ENCODE results near the gene FRYL.
A peak's percentile ranks its signal among the peaks of the same experiment; 100 is the strongest.

Gene FRYL

GRCh38 chr4:48660347-48660746 is 119.7 kb downstream of the FRYL start:
- no peaks in the 10 kb centered on the region for H3K79me1 ChIP-seq (ENCODE audit: low read length)
- no peak overlapping the region for H2BK5ac ChIP-seq (ENCODE audit: low read depth, low read length, poor library complexity)
- no peak overlapping the region for H2AFZ ChIP-seq (ENCODE audit: insufficient read depth, low read length, poor library complexity)
- no peak overlapping the region for H2BK12ac ChIP-seq (ENCODE audit: low read length)
- no peaks in the 10 kb centered on the region for H3K27me3 ChIP-seq (ENCODE audit: insufficient read depth, low read length)
- no peak overlapping the region for H3K4ac ChIP-seq (ENCODE audit: low read depth, low read length)
- H3K4me3 ChIP-seq (ENCODE audit: low read depth, low read length): no peak overlapping the region
- H3K9ac ChIP-seq (ENCODE audit: low read length): no peak overlapping the region
- no peak overlapping the region for H4K91ac ChIP-seq (ENCODE audit: low read depth, low read length)
- no peak overlapping the region for H3K23ac ChIP-seq (ENCODE audit: low read length)
- DNase-seq: no peak
- H3K79me2 ChIP-seq (ENCODE audit: control insufficient read depth, insufficient read depth, low read length, poor library complexity): no peaks in the 10 kb centered on the region
- H3K9me3 ChIP-seq (ENCODE audit: insufficient read depth, low read depth, low read length): no peaks in the 10 kb centered on the region
- H3K27ac ChIP-seq (ENCODE audit: low read depth, low read length): no peak overlapping the region
- no peak overlapping the region for H3K4me2 ChIP-seq (ENCODE audit: low read length)
- no peak overlapping the region for H3K18ac ChIP-seq (ENCODE audit: low read length)
- H3K14ac ChIP-seq (ENCODE audit: low read length): no peak overlapping the region
- no peaks in the 10 kb centered on the region for H3K36me3 ChIP-seq (ENCODE audit: control insufficient read depth in 1 of 2, insufficient read depth in 2 of 2, low read length in 2 of 2)
- H3K4me1 ChIP-seq (ENCODE audit: control insufficient read depth in 1 of 2, insufficient read depth in 2 of 2, low read length in 2 of 2): no peaks in the 10 kb centered on the region
- H4K8ac ChIP-seq (ENCODE audit: low read depth, low read length): no peak overlapping the region
- H2AK5ac ChIP-seq (ENCODE audit: low read length): no peak overlapping the region
- no peak overlapping the region for H2BK120ac ChIP-seq (ENCODE audit: insufficient read depth, low read length, poor library complexity)
- no peak overlapping the region for H4K12ac ChIP-seq (ENCODE audit: low read depth, low read length)

GRCh38 chr4:48654015-48654664 is 125.9 kb downstream of the FRYL start:
- no peak overlapping the region for H3K4me2 ChIP-seq (ENCODE audit: low read length)
- H3K14ac ChIP-seq (ENCODE audit: low read length): no peak overlapping the region
- H4K12ac ChIP-seq (ENCODE audit: low read depth, low read length): no peak overlapping the region
- H3K36me3 ChIP-seq (ENCODE audit: control insufficient read depth in 1 of 2, insufficient read depth in 2 of 2, low read length in 2 of 2): no peaks in the 10 kb centered on the region
- H2BK5ac ChIP-seq (ENCODE audit: low read depth, low read length, poor library complexity): no peak overlapping the region
- DNase-seq: no peak
- no peak overlapping the region for H3K4ac ChIP-seq (ENCODE audit: low read depth, low read length)
- H4K8ac ChIP-seq (ENCODE audit: low read depth, low read length): no peak overlapping the region
- no peak overlapping the region for H4K91ac ChIP-seq (ENCODE audit: low read depth, low read length)
- H3K4me3 ChIP-seq (ENCODE audit: low read depth, low read length): no peak overlapping the region
- no peaks in the 10 kb centered on the region for H3K9me3 ChIP-seq (ENCODE audit: insufficient read depth, low read depth, low read length)
- no peak overlapping the region for H3K18ac ChIP-seq (ENCODE audit: low read length)
- no peaks in the 10 kb centered on the region for H3K27me3 ChIP-seq (ENCODE audit: insufficient read depth, low read length)
- no peak overlapping the region for H2BK120ac ChIP-seq (ENCODE audit: insufficient read depth, low read length, poor library complexity)
- no peaks in the 10 kb centered on the region for H3K79me2 ChIP-seq (ENCODE audit: control insufficient read depth, insufficient read depth, low read length, poor library complexity)
- WGBS (ENCODE audit: extremely low coverage, insufficient coverage, insufficient read length): no CpG with 5 or more reads among the region's 4 CpGs
- peaks cover 0 to 4% of the 10 kb centered on the region in 2 experiments for H3K4me1 ChIP-seq (ENCODE audit: control insufficient read depth in 1 of 2, insufficient read depth in 2 of 2, low read length in 2 of 2)
- no peak overlapping the region for H2BK12ac ChIP-seq (ENCODE audit: low read length)
- no peak overlapping the region for H2AK5ac ChIP-seq (ENCODE audit: low read length)
- H3K79me1 ChIP-seq (ENCODE audit: low read length): no peaks in the 10 kb centered on the region
- H2AFZ ChIP-seq (ENCODE audit: insufficient read depth, low read length, poor library complexity): no peak overlapping the region
- H3K9ac ChIP-seq (ENCODE audit: low read length): no peak overlapping the region
- H3K27ac ChIP-seq (ENCODE audit: low read depth, low read length): no peak overlapping the region
- no peak overlapping the region for H3K23ac ChIP-seq (ENCODE audit: low read length)

GRCh38 chr4:48653217-48654014 is 126.7 kb downstream of the FRYL start:
- Histone ChIP-seq H3K4me1 (ENCODE audit: control insufficient read depth in 1 of 2, insufficient read depth in 2 of 2, low read length in 2 of 2) (peaks cover 0 to 4% of the 10 kb centered on the region in 2 experiments), H3K27me3 (ENCODE audit: insufficient read depth, low read length) (no peaks in the 10 kb centered on the region), H4K12ac (ENCODE audit: low read depth, low read length) (peak overlapping the region; percentile 62), H2BK12ac (ENCODE audit: low read length) (no peak overlapping the region), H2AK5ac (ENCODE audit: low read length) (no peak overlapping the region), H3K79me2 (ENCODE audit: control insufficient read depth, insufficient read depth, low read length, poor library complexity) (no peaks in the 10 kb centered on the region), H3K36me3 (ENCODE audit: control insufficient read depth in 1 of 2, insufficient read depth in 2 of 2, low read length in 2 of 2) (no peaks in the 10 kb centered on the region), H3K79me1 (ENCODE audit: low read length) (no peaks in the 10 kb centered on the region), H3K9ac (ENCODE audit: low read length) (no peak overlapping the region), H4K91ac (ENCODE audit: low read depth, low read length) (no peak overlapping the region), H3K23ac (ENCODE audit: low read length) (no peak overlapping the region), H2BK120ac (ENCODE audit: insufficient read depth, low read length, poor library complexity) (no peak overlapping the region), H3K27ac (ENCODE audit: low read depth, low read length) (no peak overlapping the region), H2AFZ (ENCODE audit: insufficient read depth, low read length, poor library complexity) (no peak overlapping the region), H3K4ac (ENCODE audit: low read depth, low read length) (no peak overlapping the region), H2BK5ac (ENCODE audit: low read depth, low read length, poor library complexity) (no peak overlapping the region), H3K4me2 (ENCODE audit: low read length) (no peak overlapping the region), H3K4me3 (ENCODE audit: low read depth, low read length) (no peak overlapping the region), H4K8ac (ENCODE audit: low read depth, low read length) (no peak overlapping the region), H3K14ac (ENCODE audit: low read length) (no peak overlapping the region), H3K18ac (ENCODE audit: low read length) (no peak overlapping the region), H3K9me3 (ENCODE audit: insufficient read depth, low read depth, low read length) (no peaks in the 10 kb centered on the region)
- no CpG with 5 or more reads among the region's 8 CpGs for WGBS (ENCODE audit: extremely low coverage, insufficient coverage, insufficient read length)
- DNase-seq: peak in 1 of 2 donors; percentile 16

DNA sequence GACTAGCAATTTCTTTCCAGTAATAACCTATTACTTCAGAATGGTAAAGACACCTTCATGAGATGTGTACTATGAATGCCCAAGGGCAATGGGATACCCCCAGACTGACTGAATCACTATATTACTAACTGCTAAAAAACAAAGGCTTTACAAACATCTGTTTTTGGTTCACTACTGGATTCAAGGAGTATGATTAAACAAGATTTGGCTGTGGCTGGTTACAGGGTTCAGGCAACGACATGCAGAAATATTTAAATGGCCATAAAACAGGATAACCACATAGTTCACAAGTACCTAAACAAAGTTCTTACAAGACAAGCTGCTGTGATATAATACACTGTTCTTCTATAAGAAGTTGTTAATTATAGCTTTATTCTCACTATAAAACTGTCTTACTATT is 128.2 kb downstream of the FRYL start:
- Histone ChIP-seq H3K14ac (ENCODE audit: low read length) (no peak overlapping the region), H3K4me3 (ENCODE audit: low read depth, low read length) (no peak overlapping the region), H3K27me3 (ENCODE audit: insufficient read depth, low read length) (no peaks in the 10 kb centered on the region), H3K4me2 (ENCODE audit: low read length) (no peak overlapping the region), H3K23ac (ENCODE audit: low read length) (no peak overlapping the region), H2BK12ac (ENCODE audit: low read length) (no peak overlapping the region), H3K9me3 (ENCODE audit: insufficient read depth, low read depth, low read length) (no peaks in the 10 kb centered on the region), H2AFZ (ENCODE audit: insufficient read depth, low read length, poor library complexity) (no peak overlapping the region), H4K8ac (ENCODE audit: low read depth, low read length) (no peak overlapping the region), H2BK120ac (ENCODE audit: insufficient read depth, low read length, poor library complexity) (no peak overlapping the region), H3K18ac (ENCODE audit: low read length) (no peak overlapping the region), H3K27ac (ENCODE audit: low read depth, low read length) (no peak overlapping the region), H3K4ac (ENCODE audit: low read depth, low read length) (no peak overlapping the region), H3K36me3 (ENCODE audit: control insufficient read depth in 1 of 2, insufficient read depth in 2 of 2, low read length in 2 of 2) (no peaks in the 10 kb centered on the region), H3K79me1 (ENCODE audit: low read length) (no peaks in the 10 kb centered on the region), H2BK5ac (ENCODE audit: low read depth, low read length, poor library complexity) (no peak overlapping the region), H4K12ac (ENCODE audit: low read depth, low read length) (no peak overlapping the region), H3K79me2 (ENCODE audit: control insufficient read depth, insufficient read depth, low read length, poor library complexity) (no peaks in the 10 kb centered on the region), H2AK5ac (ENCODE audit: low read length) (no peak overlapping the region), H3K4me1 (ENCODE audit: control insufficient read depth in 1 of 2, insufficient read depth in 2 of 2, low read length in 2 of 2) (peaks cover 0 to 4% of the 10 kb centered on the region in 2 experiments), H4K91ac (ENCODE audit: low read depth, low read length) (no peak overlapping the region), H3K9ac (ENCODE audit: low read length) (no peak overlapping the region)
- no CpG with 5 or more reads among the region's 1 CpG for WGBS (ENCODE audit: extremely low coverage, insufficient coverage, insufficient read length)
- DNase-seq: no peak

Data from trophoblast cell (in vitro differentiated cells and primary cell).